ENCODE results near the gene GRIK4. TPM values are rescaled to one million over a fixed set of nuclear protein-coding genes. Genes with fewer than 3 reads are reported as not detected.

Gene GRIK4
- total RNA-seq, 1 experiment from 2014 or later: not detected

GRCh38 chr11:120929090-120929489, 417.5 kb downstream of the GRIK4 start:
- ATAC-seq (no peak), DNase-seq (no peak)
- H3K9me3 ChIP-seq (ENCODE audit: low read length): no peaks in the 10 kb centered on the region
- no peaks in the 10 kb centered on the region for H4K20me1 ChIP-seq (ENCODE audit: low read length)
- H3K36me3 ChIP-seq (ENCODE audit: low read depth, low read length): no peaks in the 10 kb centered on the region
- BruUV-seq (replicated peaks): no TSS peak
- H3F3A ChIP-seq (ENCODE audit: low read length, unreplicated experiment): no peaks in the 10 kb centered on the region
- no peaks in the 10 kb centered on the region for H3K79me2 ChIP-seq (ENCODE audit: low read length)
- H3K27me3 ChIP-seq (ENCODE audit: low read length): no peaks in the 10 kb centered on the region
- H3K4me3 ChIP-seq (ENCODE audit: low read length): no peak overlapping the region
- no peak overlapping the region for H3K27ac ChIP-seq (ENCODE audit: low read length)
- ChIA-PET CTCF (interaction anchor here (0.6 kb wide), 1 partner anchor 576 kb away, joined by 3 read pairs; no protein-coding TSS in a partner anchor), POLR2A (ENCODE audit: unreplicated experiment) (no interaction called here)
- intact Hi-C loops (cut with micrococcal nuclease): no loop called here
- H2AFZ ChIP-seq (ENCODE audit: low read length): no peak overlapping the region
- no peak overlapping the region for H3K9ac ChIP-seq (ENCODE audit: low read length)
- TF ChIP-seq CTCF (conservative IDR thresholded peaks at IDR 0.05; ENCODE audit: low read depth, low read length) (no peak), EZH2phosphoT487 (IDR thresholded peaks at IDR 0.05; ENCODE audit: borderline replicate concordance, low read length) (no peak), EZH2 (IDR thresholded peaks at IDR 0.05; ENCODE audit: low read length, unreplicated experiment) (no peak)
- no peaks in the 10 kb centered on the region for H3K9me2 ChIP-seq (replicated peaks; ENCODE audit: low read length)
- H3K4me1 ChIP-seq (ENCODE audit: insufficient read depth, low read length): no peaks in the 10 kb centered on the region
- H3K4me2 ChIP-seq (ENCODE audit: low read length): no peak overlapping the region

- H3K4me1 ChIP-seq (ENCODE audit: insufficient read depth, low read length): no peaks in the 10 kb centered on the region
- intact Hi-C loops (cut with micrococcal nuclease): no loop called here
- H3K36me3 ChIP-seq (ENCODE audit: low read depth, low read length): no peaks in the 10 kb centered on the region
- H4K20me1 ChIP-seq (ENCODE audit: low read length): no peaks in the 10 kb centered on the region
- DNase-seq: peak; percentile 50
- H2AFZ ChIP-seq (ENCODE audit: low read length): no peak overlapping the region
- H3F3A ChIP-seq (ENCODE audit: low read length, unreplicated experiment): no peaks in the 10 kb centered on the region
- no peak overlapping the region for H3K9ac ChIP-seq (ENCODE audit: low read length)
- ChIA-PET POLR2A (ENCODE audit: unreplicated experiment) (no interaction called here), CTCF (interaction anchor here (0.6 kb wide), 1 partner anchor 576 kb away, joined by 3 read pairs; no protein-coding TSS in a partner anchor)
- no peak for TF ChIP-seq EZH2 (IDR thresholded peaks at IDR 0.05; ENCODE audit: low read length, unreplicated experiment)
- TF ChIP-seq CTCF (conservative IDR thresholded peaks at IDR 0.05; ENCODE audit: low read depth, low read length): peak; percentile 92
- no peak for TF ChIP-seq EZH2phosphoT487 (IDR thresholded peaks at IDR 0.05; ENCODE audit: borderline replicate concordance, low read length)
- H3K27ac ChIP-seq (ENCODE audit: low read length): no peak overlapping the region
- no peaks in the 10 kb centered on the region for H3K9me3 ChIP-seq (ENCODE audit: low read length)
- H3K79me2 ChIP-seq (ENCODE audit: low read length): no peaks in the 10 kb centered on the region
- peak; percentile 76 for ATAC-seq
- H3K9me2 ChIP-seq (replicated peaks; ENCODE audit: low read length): no peaks in the 10 kb centered on the region
- no TSS peak for BruUV-seq (replicated peaks)
- H3K4me2 ChIP-seq (ENCODE audit: low read length): no peak overlapping the region
- no peak overlapping the region for H3K4me3 ChIP-seq (ENCODE audit: low read length)
- peaks cover 6% of the 10 kb centered on the region; the same call in 1 of the 2 replicates for H3K27me3 ChIP-seq (ENCODE audit: low read length)
Observed at GRCh38 chr11:120929664-120930154, 418.2 kb downstream of the GRIK4 start.

- Histone ChIP-seq H2AFZ (ENCODE audit: low read length) (no peak overlapping the region), H3K4me1 (ENCODE audit: insufficient read depth, low read length) (no peaks in the 10 kb centered on the region), H3K4me2 (ENCODE audit: low read length) (no peak overlapping the region), H3K27ac (ENCODE audit: low read length) (no peak overlapping the region), H3K9ac (ENCODE audit: low read length) (no peak overlapping the region), H3K27me3 (ENCODE audit: low read length) (peaks cover 20% of the 10 kb centered on the region), H4K20me1 (ENCODE audit: low read length) (no peaks in the 10 kb centered on the region), H3K9me2 (replicated peaks; ENCODE audit: low read length) (no peaks in the 10 kb centered on the region), H3K4me3 (ENCODE audit: low read length) (no peak overlapping the region), H3F3A (ENCODE audit: low read length, unreplicated experiment) (no peaks in the 10 kb centered on the region), H3K79me2 (ENCODE audit: low read length) (no peaks in the 10 kb centered on the region), H3K36me3 (ENCODE audit: low read depth, low read length) (no peaks in the 10 kb centered on the region), H3K9me3 (ENCODE audit: low read length) (no peaks in the 10 kb centered on the region)
- TF ChIP-seq EZH2phosphoT487 (IDR thresholded peaks at IDR 0.05; ENCODE audit: borderline replicate concordance, low read length): no peak
- TF ChIP-seq EZH2 (IDR thresholded peaks at IDR 0.05; ENCODE audit: low read length, unreplicated experiment): no peak
- no peak for TF ChIP-seq CTCF (conservative IDR thresholded peaks at IDR 0.05; ENCODE audit: low read depth, low read length)
- ChIA-PET CTCF (no interaction called here), POLR2A (ENCODE audit: unreplicated experiment) (no interaction called here)
- no TSS peak for BruUV-seq (replicated peaks)
- DNase-seq (no peak), ATAC-seq (no peak)
- intact Hi-C loops (cut with micrococcal nuclease): no loop called here
Observed at GRCh38 chr11:120931057-120931779, 419.7 kb downstream of the GRIK4 start.

All from PC-3 (cell line).